Fibroblast of lung (primary cell): Measurements from ENCODE around the gene MFSD2A. TPM values are rescaled to one million over a fixed set of nuclear protein-coding genes. Genes with fewer than 3 reads are reported as not detected.

ENCODE experiments used
- DNase-seq, 2 donors: peaks; one replicate each; pipeline versions ENCODE4 v3.0.0 to v3.0.0-alpha.2; 2010; ENCODE audit warnings: low read depth in 2 of 2
- H2AFZ ChIP-seq: 2 replicates; pipeline ENCODE4 v1.5.1; 2012; ENCODE audit warnings: low read length, control low read depth, inconsistent platforms
- H3K27ac ChIP-seq: 2 replicates; pipeline ENCODE4 v1.5.1; 2011; ENCODE audit warnings: low read length, control low read depth; ENCODE audit not compliant: insufficient read depth
- H3K27me3 ChIP-seq: 2 replicates; pipeline ENCODE4 v1.5.1; 2011; ENCODE audit warnings: mild to moderate bottlenecking, low read length; ENCODE audit not compliant: control insufficient read depth, insufficient read depth
- H3K36me3 ChIP-seq: 2 replicates; pipeline ENCODE4 v1.5.1; 2011; ENCODE audit warnings: low read length; ENCODE audit not compliant: control insufficient read depth, insufficient read depth
- H3K4me1 ChIP-seq: 2 replicates; pipeline ENCODE4 v1.5.1; 2011; ENCODE audit warnings: low read length; ENCODE audit not compliant: control insufficient read depth, insufficient read depth; ENCODE audit errors: extremely low read depth
- H3K4me2 ChIP-seq: 2 replicates; pipeline ENCODE4 v1.5.1; 2011; ENCODE audit warnings: low read length, control low read depth; ENCODE audit not compliant: insufficient read depth; ENCODE audit errors: extremely low read depth
- H3K4me3 ChIP-seq, 4 experiments: fragments of 200-600 bp in 1 of 4; sonication (generic) in 1 of 4; replicated peaks in 1 of 4; 2 replicates each; pipeline ENCODE4 v1.5.1; 2011 to 2016; ENCODE audit warnings: low read length in 4 of 4, low read depth in 3 of 4, mild to moderate bottlenecking in 3 of 4, control low read depth in 2 of 4, inconsistent platforms in 1 of 4, mixed read lengths in 1 of 4; ENCODE audit not compliant: insufficient read depth in 1 of 4; ENCODE audit errors: control extremely low read depth in 1 of 4
- H3K79me2 ChIP-seq: 2 replicates; pipeline ENCODE4 v1.5.1; 2012; ENCODE audit warnings: mild to moderate bottlenecking, low read length, inconsistent platforms; ENCODE audit not compliant: control insufficient read depth, insufficient read depth
- H3K9ac ChIP-seq: 2 replicates; pipeline ENCODE4 v1.5.1; 2011; ENCODE audit warnings: mild to moderate bottlenecking, low read length, control low read depth; ENCODE audit not compliant: insufficient read depth
- H3K9me3 ChIP-seq: 2 replicates; pipeline ENCODE4 v1.5.1; 2012; ENCODE audit warnings: low read depth, low read length; ENCODE audit not compliant: control insufficient read depth, insufficient read depth
- H4K20me1 ChIP-seq: 2 replicates; pipeline ENCODE4 v1.5.1; 2011; ENCODE audit warnings: low read length; ENCODE audit not compliant: control insufficient read depth, insufficient read depth; ENCODE audit errors: extremely low read depth
- EZH2 ChIP-seq: IDR thresholded peaks from 2 replicates; pipeline ENCODE4 v1.5.1; 2012; ENCODE audit warnings: low read length, control low read depth, mild to moderate bottlenecking; ENCODE audit errors: missing control alignments
- polyA plus RNA-seq, 2 donors: library from polyadenylated mRNA; depleted of rRNA in 1 of 2; stranded (reverse) in 1 of 2; unstranded in 1 of 2; fragments of >200 nt; gene quantifications; 2 replicates each; pipeline ENCODE4 v1.2.1, GENCODE V29; 2011 to 2012; ENCODE audit warnings: missing spikeins in 1 of 2
- total RNA-seq: library from RNA; depleted of rRNA; stranded (reverse); fragments of >200 nt; gene quantifications from 2 replicates; pipeline ENCODE4 v1.2.1, GENCODE V29; 2014
- TF ChIP-seq, protein P1 (sequence below), 2 donors: IDR thresholded peaks in 1 of 2; conservative IDR thresholded peaks in 1 of 2; 1 replicate in 1 of 2; 2 replicates in 1 of 2; pipeline ENCODE4 v1.5.1; 2011 to 2012; ENCODE audit warnings: low read length in 2 of 2, control low read depth in 1 of 2, inconsistent platforms in 1 of 2, low read depth in 1 of 2, mild to moderate bottlenecking in 1 of 2

Gene MFSD2A
- total and polyA plus RNA-seq, 2 donors (not counting 1 experiment from before 2014, with no cell fraction given) = 0.90 to 1.2 TPM

DNA sequence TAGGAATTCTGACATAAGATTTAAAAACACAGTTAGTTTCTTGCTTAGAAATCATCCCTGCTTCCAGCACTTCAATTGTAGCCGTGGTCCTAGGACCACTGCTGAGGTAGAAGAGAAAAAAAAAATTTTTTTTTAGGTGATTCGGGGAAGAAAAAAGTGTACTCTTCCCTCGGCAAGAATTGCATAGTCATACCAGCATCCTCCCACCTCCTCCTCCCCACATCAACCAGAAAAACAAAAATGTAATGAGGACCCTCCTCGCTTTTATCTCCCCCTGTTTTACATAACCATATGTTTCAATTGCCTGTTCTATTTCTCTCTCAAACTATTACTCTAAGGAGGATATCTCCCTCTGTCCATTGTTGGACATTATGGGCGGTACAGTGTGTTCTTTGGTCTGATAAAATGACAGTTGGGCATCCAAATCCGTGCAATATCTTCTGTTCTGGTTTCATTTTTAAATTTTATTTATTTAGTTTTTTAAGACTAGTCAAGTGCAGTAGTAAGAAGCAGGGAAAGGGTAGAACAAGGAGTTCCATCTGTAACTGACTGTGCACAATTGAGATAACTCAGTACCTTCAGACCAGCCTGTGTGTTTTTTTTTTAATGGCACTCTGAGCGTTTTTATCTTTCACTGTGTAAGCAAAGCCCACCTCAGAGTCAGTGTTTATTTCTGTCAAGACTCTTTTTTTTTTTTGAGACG, 10.4 kb upstream of the MFSD2A start:
- no peaks in the 10 kb centered on the region for H4K20me1 ChIP-seq
- no peak overlapping the region for H2AFZ ChIP-seq
- H3K9me3 ChIP-seq = no peaks in the 10 kb centered on the region
- no peaks in the 10 kb centered on the region for H3K36me3 ChIP-seq
- no peaks in the 10 kb centered on the region for H3K79me2 ChIP-seq
- H3K27ac ChIP-seq = no peak overlapping the region
- no peak for DNase-seq
- H3K4me2 ChIP-seq = no peak overlapping the region
- no peak overlapping the region for H3K9ac ChIP-seq
- peaks cover 17% of the 10 kb centered on the region for H3K27me3 ChIP-seq
- H3K4me1 ChIP-seq = no peaks in the 10 kb centered on the region
- no peak for TF ChIP-seq EZH2
- TF ChIP-seq, protein P1, sequence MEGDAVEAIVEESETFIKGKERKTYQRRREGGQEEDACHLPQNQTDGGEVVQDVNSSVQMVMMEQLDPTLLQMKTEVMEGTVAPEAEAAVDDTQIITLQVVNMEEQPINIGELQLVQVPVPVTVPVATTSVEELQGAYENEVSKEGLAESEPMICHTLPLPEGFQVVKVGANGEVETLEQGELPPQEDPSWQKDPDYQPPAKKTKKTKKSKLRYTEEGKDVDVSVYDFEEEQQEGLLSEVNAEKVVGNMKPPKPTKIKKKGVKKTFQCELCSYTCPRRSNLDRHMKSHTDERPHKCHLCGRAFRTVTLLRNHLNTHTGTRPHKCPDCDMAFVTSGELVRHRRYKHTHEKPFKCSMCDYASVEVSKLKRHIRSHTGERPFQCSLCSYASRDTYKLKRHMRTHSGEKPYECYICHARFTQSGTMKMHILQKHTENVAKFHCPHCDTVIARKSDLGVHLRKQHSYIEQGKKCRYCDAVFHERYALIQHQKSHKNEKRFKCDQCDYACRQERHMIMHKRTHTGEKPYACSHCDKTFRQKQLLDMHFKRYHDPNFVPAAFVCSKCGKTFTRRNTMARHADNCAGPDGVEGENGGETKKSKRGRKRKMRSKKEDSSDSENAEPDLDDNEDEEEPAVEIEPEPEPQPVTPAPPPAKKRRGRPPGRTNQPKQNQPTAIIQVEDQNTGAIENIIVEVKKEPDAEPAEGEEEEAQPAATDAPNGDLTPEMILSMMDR (conservative IDR thresholded peaks at IDR 0.05 in 1 of 2, IDR thresholded peaks at IDR 0.05 in 1 of 2; ENCODE audit: low read depth in 1 of 2, low read length in 2 of 2) = no peak
- H3K4me3 ChIP-seq = no peak overlapping the region

GRCh38 chr1:39946216-39946615, 8.7 kb upstream of the MFSD2A start:
- no peak for DNase-seq
- TF ChIP-seq, protein P1 (conservative IDR thresholded peaks at IDR 0.05 in 1 of 2, IDR thresholded peaks at IDR 0.05 in 1 of 2; ENCODE audit: low read depth in 1 of 2, low read length in 2 of 2) = no peak
- no peak for TF ChIP-seq EZH2

DNA sequence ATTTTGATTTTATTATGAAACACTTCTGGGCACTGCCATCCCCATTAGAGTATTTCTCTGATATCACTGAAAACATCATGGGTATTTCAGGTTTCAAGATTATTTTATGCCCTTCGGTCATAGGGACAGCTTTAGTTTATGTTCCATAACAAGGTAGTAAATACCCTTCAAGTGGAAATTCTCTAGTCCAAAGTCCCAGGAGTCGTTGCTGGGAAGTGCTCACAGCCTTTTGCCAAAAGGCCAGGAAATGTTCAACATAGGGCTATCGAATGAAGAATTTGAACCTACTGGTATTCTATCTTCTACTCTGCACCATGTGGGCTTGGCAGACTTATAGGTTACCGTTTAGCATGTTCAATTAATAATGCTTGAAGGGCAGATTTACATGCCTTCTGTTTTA, 7.7 kb upstream of the MFSD2A start:
- no peak overlapping the region for H3K27ac ChIP-seq
- no peak overlapping the region for H2AFZ ChIP-seq
- no peaks in the 10 kb centered on the region for H3K4me1 ChIP-seq
- no peak overlapping the region for H3K4me2 ChIP-seq
- H3K27me3 ChIP-seq = peaks cover 17% of the 10 kb centered on the region
- H3K4me3 ChIP-seq = no peak overlapping the region
- TF ChIP-seq EZH2 = no peak
- TF ChIP-seq, protein P1 (conservative IDR thresholded peaks at IDR 0.05 in 1 of 2, IDR thresholded peaks at IDR 0.05 in 1 of 2; ENCODE audit: low read depth in 1 of 2, low read length in 2 of 2) = no peak
- H3K79me2 ChIP-seq = no peaks in the 10 kb centered on the region
- no peaks in the 10 kb centered on the region for H4K20me1 ChIP-seq
- H3K9ac ChIP-seq = no peak overlapping the region
- DNase-seq = no peak
- no peaks in the 10 kb centered on the region for H3K36me3 ChIP-seq
- H3K9me3 ChIP-seq = no peaks in the 10 kb centered on the region

More at GRCh38 chr1:39946216-39946615, 8.7 kb upstream of the MFSD2A start:
- Histone ChIP-seq H3K4me2 (no peak overlapping the region), H4K20me1 (no peaks in the 10 kb centered on the region), H2AFZ (no peak overlapping the region), H3K4me1 (no peaks in the 10 kb centered on the region), H3K27me3 (peaks cover 17% of the 10 kb centered on the region), H3K36me3 (no peaks in the 10 kb centered on the region), H3K9me3 (no peaks in the 10 kb centered on the region), H3K9ac (no peak overlapping the region), H3K4me3 (no peak overlapping the region), H3K27ac (no peak overlapping the region), H3K79me2 (no peaks in the 10 kb centered on the region)
